GM23248 (cell line): Measurements from ENCODE around the gene MTCL1.

ENCODE experiments used
- EZH2 ChIP-seq: fragments of 200-600 bp; sonication (generic); IDR thresholded peaks from 2 replicates; pipeline ENCODE4 v1.6.1; 2018; ENCODE audit warnings: antibody characterized with exemption, mild to moderate bottlenecking; ENCODE audit not compliant: insufficient read depth, poor library complexity, severe bottlenecking
- EZH2phosphoT487 ChIP-seq: fragments of 200-600 bp; sonication (generic); IDR thresholded peaks from 2 replicates; pipeline ENCODE4 v1.6.1; 2018; ENCODE audit warnings: antibody characterized with exemption, moderate library complexity, mild to moderate bottlenecking, low read depth; ENCODE audit not compliant: insufficient read depth

DNA sequence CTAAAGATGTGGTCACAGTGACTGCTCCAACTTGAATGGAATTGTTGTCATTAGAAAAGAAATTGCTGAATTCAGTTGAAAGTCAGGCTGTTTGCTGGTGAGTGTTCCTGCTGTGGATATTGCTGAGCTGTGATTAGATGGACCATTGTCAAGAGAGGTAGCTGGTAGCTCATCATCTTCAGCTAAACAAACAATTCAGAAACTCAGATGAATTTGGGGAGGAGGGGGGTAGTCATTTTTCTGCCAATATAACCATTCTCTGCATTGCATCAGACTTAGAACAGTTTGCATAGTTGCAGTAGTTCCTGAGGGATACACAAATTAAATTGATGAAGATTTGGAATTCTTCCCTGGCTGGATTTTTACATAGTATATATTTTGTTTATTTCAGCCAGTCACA is 108.3 kb downstream of the MTCL1 start:
- TF ChIP-seq EZH2 (no peak), EZH2phosphoT487 (no peak)
